Uterus (tissue), 4 donors: ENCODE data around the gene UNC79. TPM values are rescaled to one million over a fixed set of nuclear protein-coding genes. Genes with fewer than 3 reads are reported as not detected.

ENCODE experiments used
- DNase-seq, 2 donors: peaks; one replicate each; pipeline ENCODE4 v3.0.0-alpha.2; 2019 to 2020
- H3K27ac ChIP-seq, 2 donors: fragments of 200-600 bp; sonication (generic); 1 replicate in 1 of 2; 2 replicates in 1 of 2; pipeline ENCODE4 v1.5.1; 2016 to 2018
- H3K27me3 ChIP-seq, 2 donors: fragments of 200-600 bp; sonication (generic); one replicate each; pipeline ENCODE4 v1.5.1; 2018 to 2019; ENCODE audit warnings: control low read depth in 1 of 2
- H3K36me3 ChIP-seq, 2 donors: fragments of 200-600 bp; sonication (generic); one replicate each; pipeline ENCODE4 v1.5.1; 2019; ENCODE audit warnings: control low read depth in 1 of 2
- H3K4me1 ChIP-seq, 2 donors: fragments of 200-600 bp; sonication (generic); one replicate each; pipeline ENCODE4 v1.5.1; 2018 to 2019; ENCODE audit warnings: control low read depth in 1 of 2
- H3K4me3 ChIP-seq, 2 donors: fragments of 200-600 bp; sonication (generic); 1 replicate in 1 of 2; 2 replicates in 1 of 2; pipeline ENCODE4 v1.5.1; 2018 to 2019; ENCODE audit warnings: mild to moderate bottlenecking in 1 of 2
- H3K9me3 ChIP-seq, 2 donors: fragments of 200-600 bp; sonication (generic); one replicate each; pipeline ENCODE4 v1.5.1; 2019; ENCODE audit warnings: control low read depth in 1 of 2
- CTCF ChIP-seq, 4 experiments: fragments of 200-600 bp in 2 of 4; fragments of 450-650 bp in 2 of 4; sonication (generic) in 2 of 4; IDR thresholded peaks; one replicate each; pipeline ENCODE4 v1.5.1; 2016 to 2019; ENCODE audit warnings: antibody characterized with exemption in 4 of 4, mild to moderate bottlenecking in 2 of 4, moderate library complexity in 1 of 4
- POLR2A ChIP-seq, 2 donors: fragments of 450-650 bp; IDR thresholded peaks; one replicate each; pipeline ENCODE4 v1.6.1; 2016; ENCODE audit warnings: antibody characterized with exemption in 2 of 2, mild to moderate bottlenecking in 1 of 2, moderate library complexity in 1 of 2
- intact Hi-C: fragments of 100-400 bp; cut with DNase I; formaldehyde crosslinking; loops from one replicate; pipeline ENCODE4 v1.15.1; 2023; ENCODE audit warnings: low total_unique reads
- small RNA-seq: library from RNA; depleted of rRNA; stranded (forward); fragments of <200 nt; gene quantifications from one replicate; pipeline ENCODE3, GENCODE V24; 2016
- total RNA-seq, 4 donors: library from RNA; depleted of rRNA in 3 of 4; stranded (reverse); fragments of >200 nt in 3 of 4; gene quantifications; one replicate each; pipeline versions ENCODE4 v1.1.0 to v1.2.4, GENCODE V29; 2014 to 2023
- donor health status: DM: yes; HTN: yes; CAD: no.

The UNC79 gene
- total RNA-seq, 4 donors from 2014 or later = 0.24 to 0.35 TPM; not detected in 2

- H3K27me3 ChIP-seq = no peaks in the 10 kb centered on the region
- DNase-seq = no peak
- H3K27ac ChIP-seq = no peak overlapping the region
- H3K36me3 ChIP-seq = no peaks in the 10 kb centered on the region
- intact Hi-C loops = no loop called here
- H3K4me3 ChIP-seq = no peak overlapping the region
- no peaks in the 10 kb centered on the region for H3K9me3 ChIP-seq
- TF ChIP-seq POLR2A (IDR thresholded peaks at IDR 0.05) (no peak), CTCF (IDR thresholded peaks at IDR 0.05) (no peak)
- no peaks in the 10 kb centered on the region for H3K4me1 ChIP-seq
Observed at GRCh38 chr14:93752980-93753561, 322.3 kb downstream of the UNC79 start.

GRCh38 chr14:93753647-93754046 is 322.9 kb downstream of the UNC79 start:
- Histone ChIP-seq H3K36me3 (no peaks in the 10 kb centered on the region), H3K27me3 (no peaks in the 10 kb centered on the region), H3K4me1 (no peaks in the 10 kb centered on the region), H3K4me3 (no peak overlapping the region), H3K27ac (no peak overlapping the region), H3K9me3 (no peaks in the 10 kb centered on the region)
- TF ChIP-seq CTCF (IDR thresholded peaks at IDR 0.05) (no peak), POLR2A (IDR thresholded peaks at IDR 0.05) (no peak)
- no peak for DNase-seq
- intact Hi-C loops = no loop called here

GRCh38 chr14:93757206-93757605 is 326.5 kb downstream of the UNC79 start:
- Histone ChIP-seq H3K4me3 (no peak overlapping the region), H3K4me1 (no peaks in the 10 kb centered on the region), H3K27me3 (no peaks in the 10 kb centered on the region), H3K9me3 (no peaks in the 10 kb centered on the region), H3K36me3 (no peaks in the 10 kb centered on the region), H3K27ac (no peak overlapping the region)
- TF ChIP-seq POLR2A (IDR thresholded peaks at IDR 0.05) = no peak
- TF ChIP-seq CTCF (IDR thresholded peaks at IDR 0.05) = no peak
- DNase-seq = no peak
- intact Hi-C loops = no loop called here

Small RNA genes lying within 50 kb of the gene (small RNA-seq; reads per million reads assigned to genes)
- gene RF00019 (not detected), gene RF02271 (not detected), gene RNU6-1258P (not detected)

Other genes starting within 250 kb of the UNC79 start
- gene MOAP1, start 246.0 kb upstream of the UNC79 start, total RNA-seq = 10 to 100 TPM; 14.6 to 37.1 (median 20.4) TPM
- 10 to 100 TPM in 2 of 4 donors, 1 to 10 TPM in 1, under 1 TPM in 1; 0.51 to 21.8 (median 14.4) TPM for gene LYSET, start 245.6 kb upstream of the UNC79 start, total RNA-seq
- gene GON7, start 223.9 kb upstream of the UNC79 start, total RNA-seq = 10 to 100 TPM in 2 of 4 donors, 1 to 10 TPM in 1, under 1 TPM in 1; 0.51 to 16.7 (median 11.8) TPM
- gene UBR7, start 223.7 kb upstream of the UNC79 start, total RNA-seq = 10 to 100 TPM; 15.6 to 55.2 (median 33.1) TPM
- 10 to 100 TPM; 16.7 to 60.4 (median 55.3) TPM for gene BTBD7, start 97.9 kb upstream of the UNC79 start, total RNA-seq
- not detected for gene COX8C, start 83.8 kb upstream of the UNC79 start, total RNA-seq